Loucy (cell line): ENCODE measurements around the gene ASIC2.

Experiments used
- H2AFZ ChIP-seq: fragments of 200-600 bp; sonication (generic); 2 replicates; pipeline ENCODE4 v1.6.0; 2016; ENCODE audit warnings: antibody characterized with exemption, mild to moderate bottlenecking, low read length, moderate library complexity
- H3F3A ChIP-seq: fragments of 200-600 bp; 2 replicates; pipeline ENCODE4 v1.6.0; 2016; ENCODE audit warnings: antibody characterized with exemption, low read depth, mild to moderate bottlenecking
- H3K27me3 ChIP-seq: fragments of 200-600 bp; sonication (generic); 2 replicates; pipeline ENCODE4 v1.6.1; 2014; ENCODE audit warnings: low read length, mild to moderate bottlenecking; ENCODE audit not compliant: insufficient read depth, poor library complexity, severe bottlenecking
- H3K36me3 ChIP-seq: fragments of 200-600 bp; sonication (generic); 2 replicates; pipeline ENCODE4 v1.6.1; 2016; ENCODE audit warnings: low read length; ENCODE audit not compliant: insufficient read depth
- H3K4me1 ChIP-seq: fragments of 200-600 bp; sonication (generic); 2 replicates; pipeline ENCODE4 v1.5.1; 2014; ENCODE audit warnings: low read length, mild to moderate bottlenecking; ENCODE audit not compliant: insufficient read depth, poor library complexity, severe bottlenecking
- H3K4me2 ChIP-seq: fragments of 200-600 bp; sonication (generic); 2 replicates; pipeline ENCODE4 v1.6.0; 2014; ENCODE audit warnings: antibody characterized with exemption, low read length, low read depth, mild to moderate bottlenecking; ENCODE audit not compliant: poor library complexity, severe bottlenecking
- H3K4me3 ChIP-seq: fragments of 200-600 bp; sonication (generic); 2 replicates; pipeline ENCODE4 v1.5.1; 2014; ENCODE audit warnings: low read length, mild to moderate bottlenecking, mixed read lengths; ENCODE audit not compliant: poor library complexity, severe bottlenecking
- H3K79me2 ChIP-seq: fragments of 200-600 bp; sonication (generic); 2 replicates; pipeline ENCODE4 v1.6.1; 2014; ENCODE audit warnings: low read length; ENCODE audit not compliant: insufficient read depth
- H3K9ac ChIP-seq: fragments of 200-600 bp; sonication (generic); 2 replicates; pipeline ENCODE4 v1.6.0; 2014; ENCODE audit warnings: mild to moderate bottlenecking, low read depth, low read length, moderate library complexity; ENCODE audit not compliant: poor library complexity, severe bottlenecking
- H3K9me2 ChIP-seq: fragments of 200-600 bp; sonication (generic); replicated peaks from 2 replicates; pipeline ENCODE4 v1.6.1; 2016; ENCODE audit warnings: low read depth, low read length, mixed read lengths
- H3K9me3 ChIP-seq: fragments of 200-600 bp; sonication (generic); 2 replicates; pipeline ENCODE4 v1.6.1; 2014; ENCODE audit warnings: mild to moderate bottlenecking, antibody characterized with exemption, low read length, low read depth; ENCODE audit not compliant: insufficient read depth
- H4K20me1 ChIP-seq: fragments of 200-600 bp; sonication (generic); 2 replicates; pipeline ENCODE4 v1.6.0; 2014; ENCODE audit warnings: antibody characterized with exemption, low read length, mild to moderate bottlenecking; ENCODE audit not compliant: insufficient read depth, poor library complexity, severe bottlenecking
- CTCF ChIP-seq: fragments of 200-600 bp; sonication (generic); conservative IDR thresholded peaks from 2 replicates; pipeline ENCODE4 v1.5.1; 2014; ENCODE audit warnings: mild to moderate bottlenecking, antibody characterized with exemption, low read length
- EZH2phosphoT487 ChIP-seq: fragments of 200-600 bp; IDR thresholded peaks from 2 replicates; pipeline ENCODE4 v1.6.1; 2018; ENCODE audit warnings: antibody characterized with exemption, mild to moderate bottlenecking, moderate library complexity, borderline replicate concordance

ASIC2 gene

DNA sequence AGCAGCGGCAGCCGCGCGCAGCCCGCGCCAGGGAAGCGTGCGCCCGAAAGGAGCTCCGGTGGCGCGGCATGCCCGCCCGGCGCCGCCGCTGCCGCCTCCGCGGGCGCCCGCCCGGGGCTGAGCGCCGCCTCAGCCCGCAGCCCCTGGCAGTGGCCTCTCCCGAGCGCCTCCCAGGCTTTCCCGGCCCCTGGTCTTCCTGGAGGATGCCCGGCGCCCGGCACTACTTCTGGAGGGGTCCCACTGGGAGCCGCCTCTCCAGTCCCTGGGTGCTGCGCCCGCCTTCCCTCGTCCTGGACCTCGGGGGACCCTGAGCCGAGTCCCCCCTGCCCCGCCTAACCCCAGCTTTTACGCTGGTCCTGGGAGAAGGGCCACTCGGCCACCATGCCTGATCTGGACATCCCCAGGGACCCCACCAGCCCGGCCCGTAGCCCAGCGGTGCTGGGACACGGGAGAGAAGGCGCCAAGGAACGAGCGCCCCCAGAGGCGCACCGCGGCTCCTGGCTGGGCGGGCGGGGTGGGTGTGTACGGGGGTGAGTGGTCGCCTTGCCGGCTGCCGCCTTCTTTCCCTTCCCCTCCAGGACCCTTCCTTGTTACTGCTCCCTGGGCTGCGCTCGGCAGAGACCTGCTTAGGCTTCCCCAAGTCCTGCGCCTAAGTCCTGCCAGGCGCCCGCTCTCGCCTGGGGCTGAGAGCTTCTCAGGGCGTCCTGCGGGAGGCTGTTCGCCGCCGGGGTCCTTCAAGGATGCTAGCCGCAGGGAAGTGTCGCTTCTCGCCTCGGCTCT is 704 bp downstream of the ASIC2 start:
- Histone ChIP-seq H2AFZ (no peak overlapping the region), H4K20me1 (no peaks in the 10 kb centered on the region), H3K4me3 (no peak overlapping the region), H3K27me3 (no peaks in the 10 kb centered on the region), H3K36me3 (no peaks in the 10 kb centered on the region), H3K79me2 (no peaks in the 10 kb centered on the region), H3K9me3 (peaks cover 3% of the 10 kb centered on the region; the same call in 1 of the 2 replicates), H3K9me2 (no peaks in the 10 kb centered on the region), H3K9ac (no peak overlapping the region), H3K4me2 (no peak overlapping the region), H3F3A (no peaks in the 10 kb centered on the region), H3K4me1 (no peaks in the 10 kb centered on the region)
- TF ChIP-seq EZH2phosphoT487 (no peak), CTCF (no peak)

DNA sequence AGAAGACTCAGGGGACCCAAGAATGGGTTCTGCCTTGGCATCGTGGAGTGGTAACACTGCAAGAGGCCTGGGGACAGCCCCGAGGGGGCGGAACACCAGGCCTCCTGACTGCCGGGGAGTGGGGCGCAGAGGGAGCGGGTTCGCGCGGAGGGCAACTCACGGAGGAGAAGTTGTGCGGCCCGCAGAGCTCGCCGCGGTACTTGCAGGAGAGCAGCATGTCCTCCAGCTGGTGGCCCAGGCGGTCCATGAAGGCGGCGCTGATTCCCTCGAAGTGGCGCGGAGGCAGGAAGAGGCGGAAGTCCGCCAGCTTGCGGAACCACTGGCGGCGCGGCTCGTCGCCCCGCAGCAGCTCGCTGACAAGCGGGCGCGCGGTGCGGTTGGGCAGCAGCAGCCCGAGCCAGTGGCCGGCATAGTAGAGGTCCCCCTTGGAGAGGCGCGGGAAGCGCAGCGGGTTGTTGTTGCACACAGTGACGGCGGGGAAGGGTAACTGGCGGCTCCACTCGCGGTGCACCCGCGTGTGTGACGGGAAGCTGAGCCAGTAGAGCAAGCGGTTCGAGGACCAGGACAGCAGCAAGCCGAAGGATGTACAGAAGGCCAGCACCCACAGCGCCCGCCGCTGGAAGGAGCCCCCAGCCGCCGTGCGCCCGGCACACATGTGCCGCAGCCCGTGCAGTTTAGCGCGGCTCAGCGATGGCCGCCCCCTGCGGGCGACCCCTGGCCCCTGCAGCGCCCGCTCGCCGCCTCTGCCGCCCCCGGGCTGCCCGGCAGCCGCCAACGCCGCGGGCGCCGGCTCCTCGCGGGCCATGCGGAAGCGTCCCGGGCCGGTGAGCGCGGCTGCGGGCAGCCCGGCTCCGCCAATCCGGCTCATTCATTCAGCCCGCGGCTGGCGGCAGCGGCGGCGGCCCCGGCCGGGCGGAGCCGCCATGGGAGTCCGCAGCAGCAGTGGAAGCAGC is 1.6 kb downstream of the ASIC2 start:
- H3K9me3 ChIP-seq: peaks cover 3% of the 10 kb centered on the region; the same call in 1 of the 2 replicates
- no peaks in the 10 kb centered on the region for H3F3A ChIP-seq
- H3K36me3 ChIP-seq: no peaks in the 10 kb centered on the region
- no peak overlapping the region for H2AFZ ChIP-seq
- H4K20me1 ChIP-seq: no peaks in the 10 kb centered on the region
- H3K4me2 ChIP-seq: no peak overlapping the region
- H3K4me1 ChIP-seq: no peaks in the 10 kb centered on the region
- H3K79me2 ChIP-seq: no peaks in the 10 kb centered on the region
- no peaks in the 10 kb centered on the region for H3K9me2 ChIP-seq
- H3K27me3 ChIP-seq: no peaks in the 10 kb centered on the region
- H3K4me3 ChIP-seq: no peak overlapping the region
- no peak overlapping the region for H3K9ac ChIP-seq
- TF ChIP-seq CTCF (no peak), EZH2phosphoT487 (no peak)

DNA sequence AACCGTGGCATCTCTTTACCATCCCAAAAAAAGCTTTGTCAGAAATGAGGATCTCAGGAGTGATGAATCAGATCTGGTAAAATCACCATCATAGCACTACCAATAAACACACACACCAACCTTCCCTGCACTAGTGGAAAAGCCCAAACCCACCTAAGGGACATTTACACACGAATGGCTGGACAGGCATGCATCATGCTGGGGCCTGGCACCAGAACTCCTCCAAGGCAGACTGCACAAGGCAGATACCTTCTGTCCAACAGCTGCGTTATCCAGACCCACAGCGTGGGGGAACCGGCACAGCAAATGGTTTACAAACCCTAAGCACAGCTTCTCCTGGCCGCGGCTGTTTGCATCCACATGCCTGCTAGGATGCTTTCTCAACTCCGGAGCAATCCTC is 2.8 kb downstream of the ASIC2 start:
- H3F3A ChIP-seq: no peaks in the 10 kb centered on the region
- H2AFZ ChIP-seq: no peak overlapping the region
- H3K36me3 ChIP-seq: no peaks in the 10 kb centered on the region
- H3K27me3 ChIP-seq: no peaks in the 10 kb centered on the region
- H3K79me2 ChIP-seq: no peaks in the 10 kb centered on the region
- H3K9me2 ChIP-seq: no peaks in the 10 kb centered on the region
- no peaks in the 10 kb centered on the region for H4K20me1 ChIP-seq
- H3K9me3 ChIP-seq: peaks cover 3% of the 10 kb centered on the region; the same call in 1 of the 2 replicates
- no peak for TF ChIP-seq EZH2phosphoT487
- TF ChIP-seq CTCF: no peak
- H3K4me2 ChIP-seq: no peak overlapping the region
- no peaks in the 10 kb centered on the region for H3K4me1 ChIP-seq
- H3K4me3 ChIP-seq: no peak overlapping the region
- H3K9ac ChIP-seq: no peak overlapping the region
